H9 (cell line): ENCODE data around the gene ZNF329. TPM values are rescaled to one million over a fixed set of nuclear protein-coding genes. Genes with fewer than 3 reads are reported as not detected.

Experiments used
- DNase-seq: peaks from one replicate; pipeline ENCODE4 v3.0.0-alpha.2; 2017
- H2AFZ ChIP-seq: one replicate; pipeline ENCODE4 v1.6.1; 2013; ENCODE audit warnings: mild to moderate bottlenecking, low read length, control low read depth, moderate library complexity
- H2AK5ac ChIP-seq: 2 replicates; pipeline ENCODE4 v1.6.1; 2013; ENCODE audit warnings: low read length, control low read depth, mixed read lengths; ENCODE audit not compliant: insufficient read length
- H2BK120ac ChIP-seq: one replicate; pipeline ENCODE4 v1.6.1; 2013; ENCODE audit warnings: low read depth, mild to moderate bottlenecking, low read length, control low read depth, inconsistent platforms; ENCODE audit not compliant: poor library complexity, severe bottlenecking
- H2BK12ac ChIP-seq: 2 replicates; pipeline ENCODE4 v1.6.1; 2013; ENCODE audit warnings: low read length, control low read depth, mixed read lengths, low read depth; ENCODE audit not compliant: insufficient read length
- H2BK15ac ChIP-seq: 2 replicates; pipeline ENCODE4 v1.6.1; 2013; ENCODE audit warnings: low read depth, low read length, control low read depth
- H2BK20ac ChIP-seq: one replicate; pipeline ENCODE4 v1.6.1; 2013; ENCODE audit warnings: low read depth, mild to moderate bottlenecking, low read length, control low read depth, inconsistent platforms; ENCODE audit not compliant: poor library complexity, severe bottlenecking
- H2BK5ac ChIP-seq: 2 replicates; pipeline ENCODE4 v1.6.1; 2013; ENCODE audit warnings: low read length, control low read depth, mixed read lengths; ENCODE audit not compliant: insufficient read length
- H3K14ac ChIP-seq: 2 replicates; pipeline ENCODE4 v1.6.1; 2013; ENCODE audit warnings: low read length, control low read depth; ENCODE audit not compliant: insufficient read depth
- H3K18ac ChIP-seq: 2 replicates; pipeline ENCODE4 v1.6.1; 2013; ENCODE audit warnings: low read depth, mild to moderate bottlenecking, mixed read lengths, low read length, control low read depth; ENCODE audit not compliant: insufficient read length
- H3K23ac ChIP-seq: 2 replicates; pipeline ENCODE4 v1.6.1; 2013; ENCODE audit warnings: low read length, control low read depth, mixed read lengths, low read depth; ENCODE audit not compliant: insufficient read length
- H3K23me2 ChIP-seq: 2 replicates; pipeline ENCODE4 v1.6.1; 2013; ENCODE audit warnings: low read depth, mild to moderate bottlenecking, mixed read lengths, low read length, control low read depth; ENCODE audit not compliant: insufficient read length, poor library complexity, severe bottlenecking
- H3K27ac ChIP-seq: 2 replicates; pipeline ENCODE4 v1.5.1; 2013; ENCODE audit warnings: low read length, control low read depth, mixed read lengths, low read depth; ENCODE audit not compliant: insufficient read length
- H3K27me3 ChIP-seq: 2 replicates; pipeline ENCODE4 v1.6.1; 2013; ENCODE audit warnings: low read length, control low read depth, inconsistent platforms; ENCODE audit not compliant: insufficient read depth
- H3K4ac ChIP-seq: 2 replicates; pipeline ENCODE4 v1.6.1; 2013; ENCODE audit warnings: low read depth, mild to moderate bottlenecking, control low read depth, inconsistent platforms, low read length, moderate library complexity
- H3K4me1 ChIP-seq: 2 replicates; pipeline ENCODE4 v1.6.1; 2013; ENCODE audit warnings: low read length, control low read depth, inconsistent platforms; ENCODE audit not compliant: insufficient read depth
- H3K4me2 ChIP-seq: 2 replicates; pipeline ENCODE4 v1.6.1; 2013; ENCODE audit warnings: low read length, control low read depth, mixed read lengths; ENCODE audit not compliant: insufficient read length, insufficient read depth
- H3K56ac ChIP-seq: 2 replicates; pipeline ENCODE4 v1.6.1; 2013; ENCODE audit warnings: low read depth, mild to moderate bottlenecking, mixed read lengths, low read length, control low read depth; ENCODE audit not compliant: insufficient read length
- H3K79me1 ChIP-seq: 2 replicates; pipeline ENCODE4 v1.6.1; 2013; ENCODE audit warnings: low read depth, mild to moderate bottlenecking, moderate library complexity, low read length, control low read depth, inconsistent platforms; ENCODE audit not compliant: insufficient read depth, poor library complexity, severe bottlenecking
- H3K79me2 ChIP-seq: 2 replicates; pipeline ENCODE4 v1.6.1; 2013; ENCODE audit warnings: low read length, control low read depth, inconsistent platforms; ENCODE audit not compliant: insufficient read depth
- H3K9ac ChIP-seq: 2 replicates; pipeline ENCODE4 v1.6.1; 2013; ENCODE audit warnings: low read length, control low read depth, mixed read lengths; ENCODE audit not compliant: insufficient read length; ENCODE audit errors: extremely low read depth
- H3K9me3 ChIP-seq: one replicate; pipeline ENCODE4 v1.6.1; 2013; ENCODE audit warnings: low read depth, low read length, inconsistent platforms; ENCODE audit not compliant: control insufficient read depth
- H3T11ph ChIP-seq: one replicate; pipeline ENCODE4 v1.6.1; 2013; ENCODE audit warnings: mild to moderate bottlenecking, low read length, control low read depth, inconsistent platforms
- H4K20me1 ChIP-seq: one replicate; pipeline ENCODE4 v1.6.1; 2013; ENCODE audit not compliant: control insufficient read depth, insufficient read length, insufficient read depth
- H4K5ac ChIP-seq: 2 replicates; pipeline ENCODE4 v1.6.1; 2013; ENCODE audit warnings: low read depth, mild to moderate bottlenecking, mixed read lengths, low read length, control low read depth; ENCODE audit not compliant: insufficient read length
- H4K8ac ChIP-seq: replicated peaks from 2 replicates; pipeline ENCODE4 v1.6.1; 2013; ENCODE audit warnings: low read length, control low read depth, mixed read lengths, low read depth; ENCODE audit not compliant: insufficient read length
- H4K91ac ChIP-seq: 2 replicates; pipeline ENCODE4 v1.6.1; 2013; ENCODE audit warnings: low read depth, mild to moderate bottlenecking, moderate library complexity, mixed read lengths, low read length, control low read depth; ENCODE audit not compliant: insufficient read length
- H3K27ac Mint-ChIP-seq, 3 experiments: 2 replicates in 2 of 3; 3 replicates in 1 of 3; pipeline ENCODE4 v1.8.0; 2020 to 2021; ENCODE audit warnings: mixed read lengths in 3 of 3, mild to moderate bottlenecking in 1 of 3, moderate library complexity in 1 of 3
- H3K27me3 Mint-ChIP-seq: 2 replicates; pipeline ENCODE4 v1.8.0; 2021; ENCODE audit warnings: low read depth, mild to moderate bottlenecking, moderate library complexity, mixed read lengths
- H3K36me3 Mint-ChIP-seq, 3 experiments: 2 replicates in 2 of 3; 3 replicates in 1 of 3; pipeline ENCODE4 v1.8.0; 2020 to 2021; ENCODE audit warnings: low read depth in 3 of 3, mixed read lengths in 3 of 3; ENCODE audit not compliant: insufficient read depth in 1 of 3
- H3K4me1 Mint-ChIP-seq, 2 experiments: 2 replicates each; pipeline ENCODE4 v1.8.0; 2020; ENCODE audit warnings: mixed read lengths in 2 of 2
- H3K4me3 Mint-ChIP-seq, 2 experiments: 2 replicates in 1 of 2; 3 replicates in 1 of 2; pipeline ENCODE4 v1.8.0; 2020 to 2021; ENCODE audit warnings: mild to moderate bottlenecking in 2 of 2, mixed read lengths in 2 of 2, moderate library complexity in 1 of 2
- H3K9me3 Mint-ChIP-seq, 2 experiments: 2 replicates in 1 of 2; 3 replicates in 1 of 2; pipeline ENCODE4 v1.8.0; 2020; ENCODE audit warnings: mild to moderate bottlenecking in 2 of 2, mixed read lengths in 2 of 2, moderate library complexity in 1 of 2
- CTCF ChIP-seq: fragments of 200-600 bp; sonication (generic); conservative IDR thresholded peaks from 3 replicates; pipeline ENCODE4 v1.8.0; 2021; ENCODE audit warnings: antibody characterized with exemption, mild to moderate bottlenecking
- WGBS: extraction: QIAGEN DNeasy Blood & Tissue Kit; methylation state at CpG from one replicate; pipeline ENCODE4 v1.1.7; 2013; ENCODE audit warnings: missing lambda C conversion rate, low lambda C conversion rate, mixed read lengths; ENCODE audit not compliant: insufficient read length; ENCODE audit errors: extremely low coverage; 5-methylcytosine and 5-hydroxymethylcytosine counted together
- total RNA-seq: library from RNA; stranded (reverse); gene quantifications from 2 replicates; pipeline ENCODE4 v1.2.1, GENCODE V29; 2021

The ZNF329 gene
- total RNA-seq, 1 experiment from 2014 or later, result 12.1 TPM

GRCh38 chr19:58083021-58083420 lies 67.6 kb downstream of the ZNF329 start:
- no peaks in the 10 kb centered on the region for H3K4me1 Mint-ChIP-seq
- Histone ChIP-seq H3T11ph (no peak overlapping the region), H3K9me3 (no peaks in the 10 kb centered on the region), H2BK12ac (no peak overlapping the region), H2BK20ac (no peak overlapping the region), H3K23me2 (peaks cover 3% of the 10 kb centered on the region), H3K56ac (no peak overlapping the region), H3K9ac (no peak overlapping the region), H4K5ac (no peak overlapping the region), H3K4ac (no peak overlapping the region), H2BK15ac (no peak overlapping the region), H4K91ac (no peak overlapping the region), H3K4me2 (no peak overlapping the region), H3K18ac (no peak overlapping the region), H3K27ac (no peak overlapping the region), H2BK120ac (no peak overlapping the region), H4K20me1 (no peaks in the 10 kb centered on the region), H3K27me3 (no peaks in the 10 kb centered on the region), H2AK5ac (no peak overlapping the region), H3K79me1 (no peaks in the 10 kb centered on the region), H3K79me2 (no peaks in the 10 kb centered on the region), H3K23ac (no peak overlapping the region), H4K8ac (no peak overlapping the region), H3K14ac (no peak overlapping the region), H2BK5ac (no peak overlapping the region), H2AFZ (no peak overlapping the region), H3K4me1 (no peaks in the 10 kb centered on the region)
- WGBS, result no CpG with 5 or more reads among the region's 3 CpGs
- H3K36me3 Mint-ChIP-seq, result peaks cover 28 to 34% (median 30%) of the 10 kb centered on the region in 3 experiments
- peaks cover 45 to 47% of the 10 kb centered on the region in 2 experiments for H3K9me3 Mint-ChIP-seq
- H3K27me3 Mint-ChIP-seq, result peaks cover 9% of the 10 kb centered on the region
- no peak overlapping the region for H3K4me3 Mint-ChIP-seq
- no peak for TF ChIP-seq CTCF
- DNase-seq, result no peak
- no peak overlapping the region; a peak in 1 of 7 replicates for H3K27ac Mint-ChIP-seq
